ENCODE measurements around the gene CLDN7.
"Not testable (repeated sequence)": the region's sequence is repeated elsewhere in the genome, so short reads cannot be mapped to it uniquely, and the experiment has no call there.

Gene CLDN7

DNA sequence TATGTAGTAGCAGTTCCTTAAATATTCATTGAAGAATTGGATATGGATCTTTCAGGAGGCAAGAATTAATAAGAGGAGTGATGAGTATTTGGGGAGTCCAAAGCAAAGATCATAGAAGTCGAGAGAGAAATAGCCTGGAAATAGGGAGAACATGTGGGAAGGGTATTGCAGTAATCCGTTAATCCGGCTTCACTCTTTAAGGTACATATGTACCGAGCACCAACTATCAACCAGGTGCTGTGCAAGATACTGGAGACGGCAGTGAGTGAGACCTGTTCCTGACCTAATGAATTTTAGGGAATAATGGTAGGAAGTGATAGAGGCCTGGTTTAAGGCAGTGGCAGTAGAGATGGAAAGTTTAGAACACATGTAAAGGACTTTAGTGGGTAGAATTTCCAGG, 9.2 kb downstream of the CLDN7 start:
- no peak for DNase-seq (ENCODE audit: low read depth)

DNA sequence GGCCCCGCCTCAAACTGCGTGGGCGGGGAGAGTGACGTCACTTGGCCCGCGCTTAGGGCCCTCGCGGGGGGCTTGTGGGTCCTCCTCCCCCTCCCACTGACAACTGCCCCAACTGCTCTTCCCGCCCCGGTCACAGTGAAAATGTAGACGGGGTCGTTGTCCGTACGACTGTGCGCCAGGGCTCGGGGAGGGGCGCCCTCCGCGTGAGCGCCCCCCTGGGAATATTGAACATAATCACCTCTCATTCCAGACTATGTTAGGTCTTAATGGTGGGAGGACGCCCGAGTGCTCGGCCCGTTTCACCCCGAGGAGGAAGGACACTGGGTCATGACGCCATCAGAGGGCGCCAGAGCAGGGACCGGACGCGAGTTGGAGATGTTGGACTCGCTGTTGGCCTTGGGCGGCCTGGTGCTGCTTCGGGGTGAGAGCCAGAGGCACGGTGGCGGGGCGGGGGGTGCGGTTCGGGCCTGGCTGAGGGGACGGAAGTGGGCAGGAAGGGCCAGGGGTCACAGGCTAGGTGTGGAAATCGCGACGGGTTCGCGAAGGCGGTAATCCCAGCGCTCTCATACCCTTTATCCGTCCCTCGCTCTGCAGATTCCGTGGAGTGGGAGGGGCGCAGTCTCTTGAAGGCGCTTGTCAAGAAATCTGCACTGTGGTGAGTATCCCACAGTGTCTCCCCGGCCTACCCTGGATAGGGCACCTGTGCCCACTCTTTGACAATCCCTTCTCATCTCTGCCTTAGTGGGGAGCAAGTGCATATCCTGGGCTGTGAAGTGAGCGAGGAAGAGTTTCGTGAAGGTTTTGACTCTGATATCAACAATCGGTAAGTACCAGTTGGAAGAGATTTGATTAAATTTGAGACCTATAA, 9.9 kb downstream of the CLDN7 start, which contains the start of gene ELP5:
Gene ELP5 (plus strand): TSS at position 40 of the 868 bp plus-strand sequence. CDS start 336 bp downstream, at position 376.
- peak; percentile 73 for DNase-seq (ENCODE audit: low read depth)

DNA sequence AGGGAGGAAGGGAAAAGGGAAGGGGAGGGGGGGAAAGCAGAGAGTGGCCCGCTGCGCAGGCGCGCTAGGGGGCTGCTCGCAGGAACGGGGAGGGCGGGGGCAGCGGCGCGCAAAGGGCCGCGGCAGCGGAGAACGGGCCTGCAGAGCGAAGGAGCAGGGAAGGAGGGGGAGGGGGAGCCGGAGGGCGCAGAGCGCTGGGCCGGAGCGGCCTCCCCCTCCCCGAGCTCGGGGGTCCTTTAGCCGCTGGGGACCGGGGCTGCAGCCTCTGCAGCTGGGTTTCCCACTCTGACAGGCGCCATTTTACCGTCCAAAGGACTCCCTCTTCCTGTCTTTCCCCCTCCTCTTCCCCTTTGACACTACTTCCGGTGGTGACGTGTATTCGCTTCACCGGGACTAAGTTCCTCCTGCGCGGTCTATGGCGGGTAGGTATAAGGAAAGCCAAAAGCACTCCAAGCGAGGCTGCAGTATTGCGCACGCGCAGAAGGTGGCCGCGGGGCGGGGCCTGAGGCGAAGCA, 10.6 kb downstream of the CLDN7 start, which contains the start of gene CTDNEP1:
Gene CTDNEP1 (minus strand): TSS at position 74 of the 515 bp plus-strand sequence. CDS start 438 bp downstream, outside the sequence.
- DNase-seq (ENCODE audit: low read depth), result peak; percentile 98

DNA sequence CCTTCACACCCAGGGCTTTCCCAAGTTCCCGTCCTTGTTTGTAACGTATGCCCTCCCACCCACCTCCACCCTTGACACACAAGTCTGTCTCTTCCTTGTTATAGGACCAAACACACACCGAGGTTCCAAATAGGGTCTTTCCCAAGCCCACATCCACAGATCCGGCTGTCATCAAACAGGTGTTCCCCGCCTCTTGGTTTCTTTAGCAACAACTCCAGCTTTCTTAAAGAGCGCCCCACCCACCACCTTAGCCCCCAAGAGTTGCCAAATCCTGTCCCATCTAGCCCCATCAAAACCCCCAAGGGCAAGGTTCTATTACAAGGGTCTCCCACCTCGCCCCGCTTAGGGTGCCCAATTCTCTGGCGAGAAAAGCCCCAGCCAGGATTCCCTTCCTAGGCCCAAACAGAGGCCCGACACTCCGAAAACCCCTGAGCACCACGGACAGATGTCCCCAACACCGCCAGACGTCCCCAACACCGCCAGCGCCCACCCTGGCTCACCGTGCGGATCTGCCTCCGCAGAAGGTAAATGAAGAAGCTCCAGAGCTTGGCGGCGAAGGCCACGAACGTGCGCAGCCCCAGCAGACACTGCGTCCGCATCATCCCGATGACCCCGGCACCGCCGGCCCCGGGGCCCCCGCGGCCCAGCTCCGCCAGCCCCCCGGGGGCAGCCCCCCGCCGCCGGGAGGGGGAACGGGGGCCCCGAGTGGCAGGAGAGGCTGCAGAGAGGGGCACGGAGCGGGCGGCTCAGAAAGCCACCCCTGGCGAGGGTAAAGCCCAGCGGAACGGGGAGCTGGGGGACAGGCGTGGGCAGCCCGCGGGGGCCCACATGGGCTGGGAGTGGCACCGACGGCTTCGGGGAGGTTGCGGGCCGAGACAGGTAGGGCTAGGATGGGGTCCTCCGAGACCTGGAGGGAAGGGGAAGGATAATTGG, 11.3 kb downstream of the CLDN7 start:
- DNase-seq (ENCODE audit: low read depth), result no peak

DNA sequence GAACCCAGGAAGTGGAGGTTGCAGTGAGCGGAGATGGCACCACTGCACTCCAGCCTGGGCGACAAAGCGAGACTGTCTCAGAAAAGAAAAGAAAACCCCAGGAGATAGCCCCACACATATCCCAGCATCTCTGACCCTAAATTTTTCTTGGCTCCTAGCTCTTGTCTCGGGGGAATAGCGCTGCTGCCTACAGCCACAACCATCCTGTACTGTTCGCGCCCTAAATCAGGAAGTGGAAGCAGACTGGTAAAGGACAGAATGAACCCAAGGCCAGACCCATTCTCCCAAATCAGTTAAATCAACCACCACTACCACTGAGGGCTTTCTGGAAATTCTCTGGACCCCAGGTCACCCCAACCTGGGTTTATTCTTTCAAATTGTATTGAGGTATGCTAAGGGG, 12.4 kb downstream of the CLDN7 start:
- DNase-seq (ENCODE audit: low read depth), result no peak

DNA sequence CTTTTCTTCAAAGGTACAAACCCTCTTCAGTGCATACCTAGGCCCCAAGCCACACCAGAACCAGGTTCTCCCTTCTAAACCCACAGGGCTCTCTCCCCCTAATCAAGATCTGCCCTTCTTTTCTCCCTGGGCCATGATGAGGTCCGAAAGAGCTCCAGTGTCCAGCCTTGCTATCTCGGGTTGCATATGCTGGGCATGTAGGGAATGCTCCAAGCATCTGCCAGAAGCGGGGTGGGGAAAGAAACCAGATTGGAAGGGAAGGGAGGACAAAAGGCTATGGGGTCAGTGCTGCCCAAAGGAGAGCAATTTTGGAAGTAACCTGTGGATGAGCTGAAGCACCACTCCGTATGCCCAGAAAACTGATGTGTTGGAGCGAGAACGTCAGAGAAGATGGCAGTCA, 13.1 kb downstream of the CLDN7 start:
- DNase-seq (ENCODE audit: low read depth), result no peak

DNA sequence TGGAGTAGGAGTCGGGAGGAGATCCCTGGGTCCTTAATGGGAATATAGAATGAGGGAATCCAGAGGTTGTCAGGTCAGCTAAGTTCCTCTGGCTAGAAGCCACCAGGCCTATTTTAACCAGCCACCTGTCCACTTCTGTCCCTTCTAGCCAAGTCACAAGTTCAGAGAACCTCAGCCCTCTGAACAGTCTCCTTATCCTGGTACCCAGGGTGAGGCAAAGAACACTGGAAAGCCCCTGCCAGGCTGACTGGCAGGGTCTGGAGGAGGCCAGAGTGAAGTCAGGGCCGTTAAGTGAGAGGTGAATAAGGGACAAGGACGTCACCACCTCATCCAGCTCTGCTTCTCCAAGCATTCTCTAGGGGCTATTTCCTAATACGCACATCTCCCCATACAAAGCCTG, 13.5 kb downstream of the CLDN7 start:
- no peak for DNase-seq (ENCODE audit: low read depth)

DNA sequence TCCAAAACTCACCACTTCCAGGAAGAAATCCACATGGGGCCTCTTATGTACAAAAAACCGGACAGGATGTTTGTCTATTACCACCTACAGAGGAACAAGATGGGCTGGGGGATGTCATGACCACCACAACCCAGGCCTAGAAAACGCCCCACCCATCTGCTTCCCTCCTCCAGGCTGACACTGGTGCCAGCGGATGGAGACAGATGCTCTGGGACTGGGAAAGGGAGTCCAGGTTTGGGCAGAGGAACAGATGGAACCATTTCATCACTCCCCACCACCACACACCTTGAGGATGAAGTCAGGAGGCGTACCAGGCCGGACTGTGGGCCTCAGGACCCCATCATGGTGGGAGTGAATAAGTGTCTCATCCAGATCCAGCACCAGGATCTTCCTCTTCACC, 15.5 kb downstream of the CLDN7 start:
- no peak for DNase-seq (ENCODE audit: low read depth)

DNA sequence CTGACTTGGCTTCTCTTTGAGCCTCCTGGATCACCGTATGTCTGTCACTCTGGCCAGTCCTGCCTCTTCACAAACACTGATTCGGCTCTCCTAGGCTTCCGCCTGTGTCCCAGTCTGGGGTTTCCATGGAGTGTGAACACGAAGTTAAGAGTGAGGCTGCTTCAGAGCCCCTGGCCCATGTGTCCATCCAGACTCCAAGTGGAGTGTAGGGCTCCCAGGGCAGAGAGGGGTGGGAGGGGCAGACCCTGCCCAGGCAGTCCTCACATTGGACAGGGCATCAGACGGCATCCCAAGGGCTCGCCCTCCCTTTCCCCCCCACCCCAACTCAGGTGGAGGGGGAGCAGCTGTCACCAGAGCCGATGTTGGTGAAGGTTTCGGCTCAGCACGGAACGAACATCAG, 18.4 kb downstream of the CLDN7 start:
- not testable (repeated sequence) for DNase-seq (ENCODE audit: low read depth)

DNA sequence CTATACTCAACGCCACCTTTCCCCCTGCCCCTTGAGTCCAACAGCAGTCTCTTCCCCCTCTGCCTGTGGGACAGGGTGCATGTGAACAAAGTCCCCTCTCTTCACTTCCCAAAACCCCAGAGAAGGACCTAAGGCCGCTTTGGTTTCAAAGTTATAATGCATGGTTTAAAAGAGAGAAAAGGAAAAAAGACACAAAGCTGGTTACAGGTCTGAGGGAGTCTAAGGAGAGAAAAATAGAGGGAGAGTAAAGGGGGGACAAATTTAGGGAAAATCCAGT, 18.9 kb downstream of the CLDN7 start:
- DNase-seq (ENCODE audit: low read depth), result no peak

DNA sequence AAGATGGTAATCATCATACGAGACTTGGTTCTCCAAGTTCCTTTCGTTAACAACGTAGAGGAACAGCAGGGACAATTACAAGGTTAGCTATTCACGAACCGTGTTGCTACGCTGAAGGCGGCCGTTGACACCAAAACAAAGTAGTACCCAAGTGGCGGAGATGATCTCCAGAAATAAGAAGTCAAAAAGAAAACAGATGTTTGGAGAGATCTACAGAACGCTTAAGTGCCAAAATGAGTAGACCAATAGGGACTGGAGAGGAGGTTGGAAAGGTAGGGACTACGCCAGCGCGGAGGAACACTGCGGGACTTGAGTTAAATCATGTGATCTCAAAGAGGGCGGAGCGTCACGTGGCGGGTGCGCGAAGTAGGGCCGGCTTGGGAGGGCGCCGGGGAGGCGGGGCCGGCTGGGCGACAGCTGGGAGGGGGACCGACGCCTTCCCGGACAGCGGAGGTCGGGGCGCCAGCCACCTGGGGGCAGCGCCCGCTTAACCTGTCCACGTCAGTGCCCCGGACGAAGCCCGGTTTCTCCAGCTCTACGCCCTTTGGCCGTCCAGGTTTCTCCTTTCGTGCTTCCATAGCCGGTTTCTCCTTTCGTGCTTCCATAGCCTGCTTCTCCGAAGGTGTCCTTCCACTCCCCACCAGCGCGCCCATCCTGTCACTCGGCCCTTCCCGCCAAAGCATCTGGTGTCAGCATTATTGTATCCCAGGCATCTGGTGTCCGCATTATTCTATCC, 19.4 kb downstream of the CLDN7 start:
- DNase-seq (ENCODE audit: low read depth), result peak; percentile 86

DNA sequence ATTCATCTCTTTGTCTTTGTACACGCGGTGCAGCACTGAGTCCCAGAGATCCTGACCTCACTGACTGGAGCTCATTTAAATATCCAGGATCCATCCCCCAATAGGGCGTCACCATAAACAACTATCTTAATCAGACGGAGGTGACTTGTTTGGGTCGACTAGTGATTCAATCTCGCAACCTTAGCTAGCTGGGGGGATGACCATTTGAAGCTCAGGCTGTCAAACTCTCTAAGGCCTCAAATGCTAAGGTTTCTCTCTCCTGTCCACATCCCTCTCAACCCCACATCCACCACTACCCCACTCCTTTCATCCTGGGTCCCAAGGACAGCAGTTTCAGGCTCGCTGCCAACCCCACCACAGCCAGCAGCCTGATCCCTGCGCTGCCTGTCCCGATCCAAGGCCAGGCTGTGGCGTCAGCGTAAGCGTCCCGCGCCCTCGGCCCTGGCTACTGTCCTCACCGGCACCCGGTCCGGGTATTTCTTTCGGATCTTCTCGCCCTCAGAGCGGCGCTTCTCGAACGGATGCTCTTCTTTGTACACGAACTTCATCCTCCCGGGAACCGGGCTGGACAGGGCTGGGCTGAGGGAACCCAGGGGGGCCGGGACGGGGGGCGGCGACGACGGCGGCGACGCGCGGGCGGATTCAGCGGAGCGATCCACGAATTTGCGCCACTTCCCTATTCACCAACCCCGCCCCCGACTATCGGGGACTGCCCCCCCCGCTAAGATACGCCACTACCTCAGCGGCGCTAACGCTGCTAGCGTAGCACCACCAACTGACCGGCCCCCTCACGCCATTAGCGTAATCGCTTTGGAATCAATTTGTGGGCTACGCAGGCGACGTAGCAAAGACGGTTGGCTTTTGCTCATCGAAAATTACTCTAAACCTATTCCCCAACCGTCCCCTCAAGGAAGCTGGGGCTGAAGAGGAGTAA, 20.2 kb downstream of the CLDN7 start, which contains the start of gene GABARAP:
Gene GABARAP (minus strand): TSS at position 667 of the 934 bp plus-strand sequence. CDS start 119 bp downstream, at position 548.
- DNase-seq (ENCODE audit: low read depth), result peak; percentile 94

DNA sequence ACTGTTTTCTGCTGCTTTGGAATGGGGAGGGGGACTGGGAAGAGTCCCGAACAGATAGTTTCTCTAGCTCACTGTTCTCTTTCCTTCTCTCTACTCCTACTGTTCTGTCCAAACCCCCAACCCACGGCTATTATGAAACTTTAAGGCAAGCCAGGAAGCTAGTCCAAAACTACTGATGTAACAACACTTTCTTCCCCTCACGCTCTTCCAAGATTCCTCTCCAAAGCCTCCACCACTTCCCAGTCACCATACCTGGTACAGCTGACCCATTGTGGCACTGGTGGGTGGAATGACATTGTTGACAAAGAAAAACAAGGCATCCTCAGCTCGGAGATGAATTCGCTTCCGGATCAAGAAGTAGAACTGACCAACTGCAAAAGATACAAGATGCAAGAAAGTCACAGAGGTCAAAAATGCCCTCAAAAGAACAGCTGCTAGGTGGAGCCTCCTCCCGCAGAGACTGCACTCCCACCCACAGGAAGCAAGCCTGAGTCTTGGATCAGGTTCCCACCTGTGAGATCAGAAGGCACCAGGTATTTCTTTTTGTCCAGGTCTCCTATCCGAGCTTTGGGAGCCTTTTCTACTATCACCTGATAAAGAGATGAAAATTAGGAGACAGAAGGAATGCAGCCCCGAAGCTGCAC, 21.1 kb downstream of the CLDN7 start:
- no peak for DNase-seq (ENCODE audit: low read depth)

DNA sequence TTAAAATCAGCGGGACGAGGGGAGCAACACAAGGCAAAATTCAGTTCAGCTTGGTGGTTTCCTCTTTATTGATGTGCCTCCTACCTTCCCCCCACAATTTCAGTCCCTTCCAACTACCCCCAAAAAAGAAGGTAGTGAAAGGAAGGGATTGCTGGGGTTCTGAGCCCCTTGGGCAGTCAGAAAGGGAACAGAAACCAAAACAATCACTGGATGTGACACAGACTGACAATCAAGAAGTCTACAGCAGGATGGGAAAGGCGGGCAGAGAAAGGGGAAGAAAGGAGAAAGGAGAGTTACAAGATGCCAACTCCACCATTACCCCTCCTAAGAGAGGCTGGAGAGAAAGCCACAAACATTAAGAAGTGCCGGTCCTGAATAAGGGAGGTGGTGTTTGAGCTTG, 21.9 kb downstream of the CLDN7 start:
- DNase-seq (ENCODE audit: low read depth), result no peak

DNA sequence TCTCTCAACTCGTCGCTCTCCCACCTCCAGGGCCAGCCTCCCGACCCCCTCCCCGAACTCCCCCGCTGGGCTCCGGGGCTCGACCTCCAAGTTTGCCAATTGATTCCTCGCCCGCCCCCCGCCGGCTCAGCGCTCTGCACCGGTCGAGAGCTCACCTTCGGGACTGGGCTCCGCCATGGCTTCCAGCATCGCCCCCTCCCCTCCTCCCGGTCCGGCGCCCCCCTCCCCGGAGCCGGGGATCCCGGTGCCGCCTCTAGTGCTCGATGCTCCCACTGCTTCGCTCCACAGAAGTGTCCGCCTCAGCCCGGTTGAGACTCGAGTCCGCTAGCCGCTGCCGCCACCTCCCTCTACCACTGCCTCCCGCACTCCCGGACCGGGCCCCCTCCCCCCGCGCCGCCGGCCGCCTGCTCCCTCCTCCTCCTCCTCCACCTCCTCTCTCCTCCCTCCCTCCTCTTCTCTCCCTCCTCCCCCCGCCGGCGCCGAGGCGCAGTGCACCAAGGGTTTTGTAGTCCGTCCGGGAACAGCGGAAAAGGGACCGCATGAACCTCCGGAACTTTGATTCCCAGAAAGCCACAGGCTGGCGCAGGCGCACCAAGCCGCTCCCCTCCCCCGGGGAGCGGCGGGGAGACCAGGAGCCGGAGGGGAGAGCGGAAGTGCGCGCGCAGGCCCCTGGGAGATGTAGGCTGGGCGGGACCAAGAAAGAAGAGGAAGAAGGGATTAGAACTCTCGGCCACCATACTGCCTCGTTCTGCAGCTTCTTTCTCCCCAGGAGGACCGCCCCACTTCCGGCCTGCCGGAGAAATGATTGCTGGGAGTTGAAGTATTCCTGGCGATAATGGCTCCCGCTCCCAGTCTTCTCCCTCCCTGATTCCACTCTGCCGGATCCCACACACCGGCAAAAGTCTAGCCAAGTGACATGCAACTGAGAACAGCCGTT, 22.9 kb downstream of the CLDN7 start, which contains the start of gene PHF23:
Gene PHF23 (minus strand): TSS at position 367 of the 937 bp plus-strand sequence. CDS start 178 bp downstream, at position 189.
- peak; percentile 94 for DNase-seq (ENCODE audit: low read depth)

DNA sequence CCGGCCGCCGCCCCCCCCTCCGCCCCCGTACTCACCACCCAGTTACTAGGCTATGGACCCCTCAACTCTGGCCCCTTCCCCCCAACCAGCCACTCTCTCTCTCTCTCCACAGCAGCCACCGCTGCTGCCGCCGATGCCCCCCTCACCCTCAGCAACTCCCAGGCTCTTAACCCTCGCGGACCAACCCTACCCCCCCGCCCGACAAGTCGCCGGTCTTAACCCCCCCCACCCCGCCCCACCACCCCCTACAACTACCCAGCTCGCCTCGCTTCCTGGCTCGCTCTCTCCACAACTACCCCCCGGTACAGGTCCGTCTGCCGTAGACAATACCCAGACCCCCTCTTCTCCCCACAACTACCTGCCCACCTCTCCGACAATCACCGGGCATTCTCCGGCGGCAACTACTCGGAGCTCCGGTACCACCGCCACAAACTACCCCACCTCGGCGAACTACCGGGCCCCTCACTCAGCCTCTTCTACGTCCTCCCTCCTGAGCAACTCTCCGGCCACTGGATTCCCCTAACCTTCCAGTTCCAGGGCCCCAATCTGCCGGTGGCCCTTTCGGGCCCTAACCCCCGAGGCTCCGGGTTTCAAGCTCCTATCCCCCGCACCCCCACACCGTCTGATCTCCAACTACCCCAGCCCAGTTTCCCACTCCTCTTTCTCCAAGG, 23.7 kb downstream of the CLDN7 start:
- no peak for DNase-seq (ENCODE audit: low read depth)

DNA sequence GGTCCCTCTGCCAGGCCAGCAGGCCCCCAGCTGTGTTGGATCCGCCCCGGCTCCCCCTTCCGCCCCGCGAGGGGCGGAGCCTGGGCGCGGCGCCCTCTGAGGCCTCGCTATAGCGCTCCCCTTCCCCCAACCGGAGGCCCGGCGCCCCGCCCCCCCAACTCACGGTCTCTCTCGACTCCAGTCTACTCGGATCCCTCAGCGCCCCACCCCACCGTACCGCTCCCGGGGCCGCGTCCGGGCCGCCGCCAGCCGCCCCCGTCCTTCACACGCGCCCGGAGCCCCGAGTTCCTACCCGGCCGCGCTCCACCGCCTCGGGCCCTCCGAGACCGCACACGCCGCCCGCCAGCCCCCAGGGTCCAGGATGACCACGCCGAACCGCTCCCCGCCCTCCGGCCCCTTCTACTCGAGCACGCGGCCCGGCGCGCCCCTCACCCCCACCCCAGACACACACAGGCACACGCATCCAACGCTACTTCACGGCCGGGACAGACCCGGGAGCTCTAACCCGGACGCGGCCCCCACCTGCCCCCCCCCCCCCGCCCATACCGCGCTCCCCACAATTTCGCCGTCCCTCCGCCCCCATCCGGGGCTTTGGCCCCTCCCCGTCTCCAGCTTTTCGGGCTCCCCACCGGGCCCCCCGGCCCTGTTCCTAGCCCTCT, 24.4 kb downstream of the CLDN7 start:
- peak; percentile 70 for DNase-seq (ENCODE audit: low read depth)

DNA sequence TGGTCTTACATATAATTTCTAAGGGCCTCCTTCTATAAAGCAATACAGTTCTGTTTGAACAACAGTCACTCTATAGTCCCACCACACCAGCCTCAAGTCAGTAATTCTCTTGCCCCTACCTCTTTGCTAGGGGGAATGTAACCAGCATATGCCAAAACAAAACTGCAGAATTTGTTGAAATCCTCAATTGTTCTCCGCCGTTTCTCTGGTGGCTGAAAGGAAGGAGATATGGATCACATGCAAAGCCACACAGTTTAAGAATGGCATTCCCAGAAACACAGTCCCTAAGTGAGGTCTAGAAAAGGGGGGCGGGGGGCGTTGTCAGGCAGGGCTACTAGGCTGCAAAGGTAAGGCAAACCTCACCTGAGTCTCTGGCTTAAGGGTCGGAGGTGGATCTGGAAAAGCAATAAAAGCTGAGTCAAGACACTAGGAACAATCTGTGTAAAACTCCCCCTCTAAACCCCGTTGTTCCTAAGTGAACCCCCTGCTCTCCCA, 25.0 kb downstream of the CLDN7 start:
- no peak for DNase-seq (ENCODE audit: low read depth)

All from stimulated activated CD8-positive, alpha-beta memory T cell treated with anti-CD3 and anti-CD28 coated beads, Interleukin-15, amount 100 ng/mL, for 1 hour (primary cell).